Middle frontal gyrus (tissue), 1 donor: Measurements from ENCODE around the gene TRPC6.
"Not testable (repeated sequence)": the region's sequence is repeated elsewhere in the genome, so short reads cannot be mapped to it uniquely, and the experiment has no call there.

Source experiments
- DNase-seq: peaks from one replicate; pipeline ENCODE4 v3.0.0-alpha.2; 2015; ENCODE audit warnings: low spot score; ENCODE audit errors: extremely low spot score

TRPC6 gene

DNA sequence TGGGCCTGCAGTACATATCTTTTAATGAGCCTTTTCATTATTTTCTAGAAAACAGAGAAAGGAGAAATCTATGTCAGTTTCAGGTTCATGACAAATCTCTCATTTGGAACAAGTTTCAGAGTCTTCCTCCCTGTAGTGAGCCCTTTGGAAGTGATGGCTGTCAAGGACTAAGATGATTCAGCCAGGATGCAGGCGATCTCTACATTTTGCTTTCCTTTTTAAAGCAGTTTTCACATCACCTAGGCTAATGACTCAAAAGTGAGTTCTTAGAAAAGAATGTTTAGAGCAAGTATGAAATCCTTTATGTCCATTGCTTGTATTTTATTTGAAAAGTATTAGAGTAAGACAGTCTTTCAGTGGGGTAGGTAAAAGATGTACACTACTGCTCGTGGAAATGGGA is 130.1 kb downstream of the TRPC6 start:
- no peak for DNase-seq

DNA sequence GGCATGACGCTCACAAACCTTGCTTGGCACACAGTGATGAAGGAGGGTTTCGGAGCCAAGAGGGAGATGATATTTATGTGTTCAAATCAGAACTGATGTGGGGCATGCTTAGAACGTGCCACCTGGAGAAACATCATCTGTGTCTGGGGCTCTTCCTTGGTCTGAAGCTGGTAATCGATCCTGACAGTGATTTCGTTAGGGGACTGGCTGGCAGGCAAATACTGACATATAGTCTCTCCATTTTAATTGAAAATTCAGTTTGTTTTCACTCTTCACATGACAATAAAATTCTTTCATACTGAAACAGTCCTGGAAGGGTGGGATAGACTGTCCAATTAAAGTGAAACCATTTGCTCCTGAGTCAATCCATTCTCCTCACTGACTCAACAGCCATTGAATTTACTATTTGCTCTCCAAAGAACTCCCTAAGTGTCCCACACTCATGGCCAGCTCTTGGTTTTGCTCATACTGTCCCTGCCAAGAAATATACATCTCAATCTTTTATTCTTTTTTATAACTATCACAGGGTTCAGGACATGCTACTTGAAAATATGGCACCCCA is 134.8 kb downstream of the TRPC6 start:
- DNase-seq: no peak

DNA sequence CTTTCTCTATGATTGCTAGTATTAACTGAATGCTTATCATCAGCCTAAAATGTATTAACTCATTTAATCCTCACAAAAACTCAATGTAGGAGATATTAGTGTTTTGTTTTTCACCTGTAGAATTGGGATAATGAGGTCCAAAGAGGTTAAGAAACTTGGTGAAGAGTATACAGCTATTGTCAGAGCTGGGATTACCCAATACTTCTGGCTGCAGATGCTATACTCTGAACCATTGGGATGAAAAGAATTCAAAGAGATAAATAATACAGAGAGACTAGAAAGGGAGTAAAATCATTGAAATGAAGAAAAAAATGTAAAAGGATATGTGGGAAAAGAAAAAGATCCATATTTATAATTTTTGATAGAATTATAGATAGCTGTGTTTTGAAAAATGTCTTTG is 137.1 kb downstream of the TRPC6 start:
- DNase-seq: no peak

DNA sequence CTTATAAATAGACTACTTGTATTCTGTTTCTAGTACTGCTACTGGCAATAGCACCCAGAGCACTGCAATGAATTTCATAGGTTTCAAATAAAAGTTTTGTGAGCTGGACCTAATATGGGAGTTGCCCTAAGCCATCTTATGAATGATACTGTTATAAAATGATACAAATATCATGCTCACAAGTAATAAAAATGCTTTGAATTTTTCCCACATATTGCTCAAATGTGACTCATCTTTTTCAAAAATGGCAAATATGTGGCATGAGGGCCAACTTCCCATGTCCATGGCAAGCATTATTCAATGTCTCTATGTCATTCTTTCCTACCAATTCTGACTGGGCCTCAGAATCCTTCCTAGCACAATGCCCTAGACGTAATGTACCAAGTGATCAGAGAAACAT is 137.6 kb downstream of the TRPC6 start:
- DNase-seq: no peak

DNA sequence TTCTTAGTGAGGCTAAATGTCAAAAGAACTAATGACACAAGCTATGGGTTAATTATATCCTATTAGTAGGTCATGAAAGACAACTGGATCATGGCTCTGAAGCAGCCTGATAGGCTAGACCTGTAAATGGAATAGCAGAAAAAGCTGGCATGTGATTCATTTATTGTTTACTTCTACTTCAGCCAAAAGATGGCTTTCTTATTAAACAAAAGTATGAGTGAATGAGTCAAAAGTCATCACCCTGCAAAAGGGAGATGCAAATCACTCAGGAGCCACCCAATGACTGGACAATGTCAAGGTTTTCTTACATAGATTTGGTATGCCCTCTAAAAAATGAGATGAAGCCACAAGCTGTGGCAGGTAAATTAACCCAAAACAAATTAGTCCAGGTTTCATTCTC is 138.0 kb downstream of the TRPC6 start:
- no peak for DNase-seq

DNA sequence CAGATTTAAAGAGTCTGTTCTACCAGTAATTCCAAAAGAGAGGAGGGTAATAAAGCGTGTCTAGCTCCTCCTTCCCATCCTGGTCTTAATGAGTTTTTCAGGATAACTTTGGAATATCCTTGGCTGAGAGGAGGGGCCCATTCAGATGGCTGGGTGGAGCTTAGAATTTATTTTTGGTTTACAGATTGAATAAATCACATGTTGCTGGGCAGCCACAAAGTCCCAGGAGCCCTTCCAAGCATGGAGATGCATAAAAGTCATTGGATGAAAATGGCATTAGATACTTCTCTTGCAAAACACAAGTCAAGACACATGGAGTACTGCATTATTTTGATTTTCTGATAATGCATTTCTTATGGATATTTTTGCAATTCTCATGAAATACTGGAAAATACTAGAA is 139.0 kb downstream of the TRPC6 start:
- DNase-seq: no peak

DNA sequence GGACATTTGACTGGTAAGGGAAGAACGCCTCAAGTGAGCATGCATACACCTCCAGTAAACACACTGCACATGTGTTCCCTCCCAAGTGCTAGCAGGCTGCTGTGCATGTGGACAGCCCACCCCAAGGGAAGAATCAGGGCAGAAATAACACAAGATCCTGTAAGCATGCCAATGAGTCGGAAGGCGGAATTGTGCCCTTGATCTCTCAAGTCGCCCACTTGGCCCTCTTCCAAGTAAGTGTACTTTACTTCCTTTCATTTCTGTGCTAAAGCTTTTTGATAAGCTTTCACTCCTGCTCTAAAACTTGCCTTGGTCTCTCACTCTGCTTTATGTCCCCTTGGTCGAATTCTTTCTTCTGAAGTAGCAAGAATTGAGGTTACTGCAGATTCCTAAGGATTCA is 139.6 kb downstream of the TRPC6 start:
- DNase-seq: no peak

DNA sequence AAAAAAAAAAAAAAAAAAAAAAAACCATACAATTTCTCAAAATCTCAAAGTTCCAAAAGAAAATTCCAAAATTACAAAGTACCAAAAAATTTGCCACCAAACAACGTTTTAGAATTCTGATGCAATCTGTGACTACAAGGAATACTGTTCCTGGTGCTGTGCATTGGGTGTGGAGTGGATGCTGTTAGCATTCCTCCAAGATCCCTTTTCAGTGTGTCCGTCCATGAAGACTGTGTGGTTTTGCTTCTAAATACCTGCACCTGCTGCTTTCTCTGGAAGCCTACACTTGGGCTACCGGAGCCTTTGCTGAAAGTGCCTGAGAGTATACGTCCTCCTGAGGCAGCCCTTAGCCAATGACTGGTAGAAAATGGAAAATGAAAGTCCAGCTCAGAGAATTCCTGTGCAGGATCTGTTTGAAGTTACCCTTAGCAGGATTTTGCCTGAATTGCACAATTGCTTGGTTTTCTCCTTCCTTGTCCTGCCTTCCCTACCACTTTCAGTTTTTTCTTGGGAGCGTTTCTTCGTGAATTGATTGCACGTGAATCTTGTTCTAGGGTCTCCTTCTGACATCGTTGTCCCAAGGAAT is 140.8 kb downstream of the TRPC6 start:
- DNase-seq: no peak

DNA sequence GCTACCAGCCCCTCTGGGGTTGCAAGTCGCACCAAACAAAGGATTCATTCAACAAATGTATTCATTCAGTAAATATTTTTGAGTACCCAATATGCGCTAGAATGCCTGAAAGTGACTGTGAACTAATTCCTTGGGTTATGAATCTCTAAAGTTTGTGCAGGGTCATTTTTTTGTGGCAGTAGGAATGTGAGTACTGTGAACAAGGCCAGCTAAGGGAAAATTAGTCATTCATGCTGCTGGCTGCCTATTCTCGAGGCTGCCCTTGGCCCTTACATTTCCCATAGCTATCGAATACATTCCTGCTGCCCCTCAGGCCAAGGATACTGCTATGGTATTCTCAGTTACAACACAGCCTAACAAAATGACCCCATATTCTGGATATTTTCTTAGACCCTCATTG is 141.6 kb downstream of the TRPC6 start:
- DNase-seq: no peak

DNA sequence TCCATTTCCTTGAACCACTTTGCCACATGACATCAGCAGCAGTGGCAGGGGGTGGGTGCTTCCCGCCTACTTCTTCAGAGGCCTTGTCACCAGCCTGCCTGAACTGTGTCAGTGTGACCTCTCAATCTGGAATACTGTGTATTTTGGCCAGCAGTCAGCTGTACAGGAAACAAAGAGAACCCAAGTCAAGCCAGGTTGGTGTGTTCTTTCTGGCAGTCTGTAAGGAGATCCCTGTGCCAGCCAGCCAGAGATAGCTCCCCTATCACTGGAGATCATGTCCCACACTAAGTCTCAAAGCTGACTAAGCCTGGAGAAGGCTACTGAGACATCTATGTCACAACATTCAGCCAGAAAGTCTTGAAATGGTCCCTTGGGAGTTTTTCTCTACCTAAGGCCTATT is 142.1 kb downstream of the TRPC6 start:
- DNase-seq: no peak

DNA sequence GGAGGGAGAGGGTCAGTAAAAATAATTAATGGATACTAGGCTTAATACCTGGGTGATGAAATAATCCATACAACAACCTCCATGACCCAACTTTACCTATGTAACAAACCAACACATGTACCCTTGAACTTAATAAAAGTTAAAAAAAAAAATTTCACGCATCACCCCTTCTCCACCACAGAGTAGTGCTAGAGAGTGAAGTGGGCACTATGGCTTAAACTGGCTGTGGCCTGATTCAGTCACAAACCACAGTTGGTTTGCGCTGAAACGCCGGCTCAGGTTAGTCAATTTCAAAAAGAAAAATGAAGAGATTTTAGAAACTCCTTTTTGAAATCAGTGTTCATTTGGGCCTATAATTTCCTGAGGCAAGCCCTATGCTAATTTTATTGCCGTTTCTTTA is 144.3 kb downstream of the TRPC6 start:
- DNase-seq: no peak

DNA sequence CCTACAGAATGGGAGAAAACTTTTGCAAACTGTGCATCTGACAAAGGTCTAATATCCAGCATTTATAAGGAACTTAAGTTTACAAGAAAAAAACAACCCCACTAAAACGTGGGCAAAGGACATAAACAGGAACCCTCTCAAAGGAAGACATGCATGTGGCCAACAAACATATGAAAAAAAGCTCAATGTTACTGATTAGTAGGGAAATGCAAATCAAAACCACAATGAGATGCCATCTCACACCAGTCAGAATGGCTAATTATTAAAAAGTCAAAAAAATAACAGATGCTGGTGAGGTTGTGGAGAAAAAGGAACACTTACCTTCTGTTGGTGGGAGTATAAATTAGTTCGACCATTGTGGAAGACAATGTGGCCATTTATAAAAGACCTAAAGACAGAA is 145.1 kb downstream of the TRPC6 start:
- DNase-seq: not testable (repeated sequence)

DNA sequence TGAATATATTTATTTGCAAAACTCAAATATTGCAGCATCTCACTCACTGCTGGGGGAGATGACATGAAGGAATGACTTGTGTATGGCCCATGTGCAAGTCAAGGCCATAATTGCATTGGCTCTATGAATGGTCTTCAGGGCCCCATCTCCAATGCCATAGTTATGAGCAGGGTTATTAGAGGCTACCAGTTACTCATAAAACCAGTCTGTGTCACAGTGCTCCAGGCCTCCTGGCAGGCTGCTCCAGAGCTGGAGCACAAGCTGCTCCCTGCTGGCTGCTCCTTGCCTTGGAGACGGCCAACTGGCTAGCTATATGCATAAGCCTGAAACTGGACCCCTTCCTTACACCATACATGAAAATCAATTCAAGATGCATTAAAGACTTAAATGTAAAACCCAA is 145.7 kb downstream of the TRPC6 start:
- DNase-seq: no peak

DNA sequence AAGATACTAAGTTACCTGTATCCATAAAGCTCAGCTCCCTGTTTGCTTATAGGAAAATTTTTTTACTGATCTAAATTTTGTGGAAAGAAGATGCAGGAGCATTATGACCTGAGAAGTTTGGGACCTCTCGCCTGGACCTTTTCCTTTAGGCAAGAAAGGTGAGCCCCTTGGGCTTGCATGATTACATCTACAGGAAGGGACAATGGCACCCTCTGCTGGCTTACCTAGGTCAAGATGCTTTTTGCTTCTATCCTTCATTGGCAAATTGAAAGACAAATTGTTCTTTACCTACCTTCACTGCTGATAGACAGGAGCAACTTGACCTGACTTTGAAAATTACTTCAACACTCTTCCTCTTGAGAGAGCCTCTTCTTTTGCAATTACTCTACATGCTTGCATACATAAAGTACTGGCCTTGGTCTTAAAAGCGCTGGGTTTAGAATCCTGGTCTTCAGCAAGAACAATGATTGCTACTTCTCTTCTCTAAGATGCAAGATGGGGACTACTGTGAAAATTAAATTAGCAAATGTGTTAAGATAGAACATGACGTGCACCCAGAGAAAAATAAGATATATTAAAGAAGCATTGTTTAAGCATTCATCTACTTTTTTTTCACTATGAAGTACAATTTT is 147.2 kb downstream of the TRPC6 start:
- DNase-seq: no peak

DNA sequence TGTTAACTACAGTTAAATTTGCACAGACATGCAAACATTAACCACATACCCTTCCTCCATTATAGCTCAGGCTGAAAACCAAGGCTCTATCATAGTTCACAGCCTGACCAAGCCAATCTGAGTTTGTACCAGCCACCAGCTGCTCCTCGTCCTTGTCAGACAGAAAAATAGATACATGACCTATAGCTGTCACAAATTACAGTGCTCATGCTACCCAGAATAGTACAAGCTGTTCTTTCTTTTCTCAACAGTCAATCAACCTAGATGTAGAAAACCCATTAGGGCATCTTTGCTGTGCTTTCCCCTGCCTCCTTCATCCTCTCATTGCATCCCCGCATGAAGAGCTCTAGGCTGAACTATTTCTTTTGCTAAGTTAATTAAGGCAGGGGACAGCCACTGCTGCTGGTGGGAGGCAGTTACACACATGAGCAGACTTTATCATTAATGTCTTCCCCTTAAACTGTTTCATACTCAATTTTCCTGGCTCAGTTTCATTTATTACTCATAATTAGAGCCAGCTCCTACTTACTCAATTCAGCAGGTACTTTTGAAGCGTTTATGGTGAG is 148.3 kb downstream of the TRPC6 start:
- no peak for DNase-seq

DNA sequence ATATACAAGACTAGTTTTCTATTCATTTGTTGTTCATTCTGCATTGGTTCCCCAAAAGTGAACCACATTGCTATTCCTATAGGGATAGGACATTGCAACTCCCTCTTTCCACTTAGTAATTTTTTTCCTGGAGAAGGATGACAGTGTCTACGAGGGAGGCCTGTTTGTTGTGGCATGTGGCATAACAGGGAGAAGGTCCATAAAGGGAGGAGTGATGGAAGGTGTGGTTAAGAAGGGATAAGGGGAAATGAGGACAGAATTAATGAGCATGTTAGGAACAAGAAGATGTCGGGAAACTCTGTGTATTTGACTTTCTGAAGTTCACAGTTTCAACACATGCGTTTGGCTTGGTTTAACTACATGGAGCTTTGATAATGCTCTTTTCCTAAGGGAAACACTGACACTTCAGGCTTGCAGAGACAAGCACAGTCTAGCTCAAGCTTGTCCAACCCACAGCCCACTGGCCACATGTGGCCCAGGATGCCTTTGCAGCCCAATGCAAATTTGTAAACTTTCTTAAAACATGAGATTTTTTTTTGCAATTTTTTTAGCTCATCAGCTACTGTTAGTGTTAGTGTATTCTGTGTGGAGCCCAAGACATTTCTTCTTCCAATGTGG is 149.7 kb downstream of the TRPC6 start:
- DNase-seq: no peak

DNA sequence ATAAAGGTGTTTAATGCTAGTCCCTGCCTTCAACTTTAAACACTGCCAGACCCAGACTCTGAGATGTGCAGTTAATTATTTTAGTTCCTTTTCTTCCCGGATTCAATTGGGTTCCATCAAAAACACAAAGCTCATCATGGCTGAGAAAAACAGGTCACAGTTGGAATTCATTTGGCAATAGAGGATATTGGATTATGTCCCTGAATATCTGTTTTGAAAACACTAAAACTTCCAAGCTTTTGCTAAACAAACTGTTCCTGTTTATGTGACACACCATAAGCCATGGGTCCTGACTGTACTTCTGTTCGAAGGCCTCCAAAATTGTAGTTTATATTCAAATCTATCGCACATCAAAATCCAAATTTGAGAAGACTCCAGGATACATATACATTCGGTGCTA is 150.7 kb downstream of the TRPC6 start:
- DNase-seq: no peak

DNA sequence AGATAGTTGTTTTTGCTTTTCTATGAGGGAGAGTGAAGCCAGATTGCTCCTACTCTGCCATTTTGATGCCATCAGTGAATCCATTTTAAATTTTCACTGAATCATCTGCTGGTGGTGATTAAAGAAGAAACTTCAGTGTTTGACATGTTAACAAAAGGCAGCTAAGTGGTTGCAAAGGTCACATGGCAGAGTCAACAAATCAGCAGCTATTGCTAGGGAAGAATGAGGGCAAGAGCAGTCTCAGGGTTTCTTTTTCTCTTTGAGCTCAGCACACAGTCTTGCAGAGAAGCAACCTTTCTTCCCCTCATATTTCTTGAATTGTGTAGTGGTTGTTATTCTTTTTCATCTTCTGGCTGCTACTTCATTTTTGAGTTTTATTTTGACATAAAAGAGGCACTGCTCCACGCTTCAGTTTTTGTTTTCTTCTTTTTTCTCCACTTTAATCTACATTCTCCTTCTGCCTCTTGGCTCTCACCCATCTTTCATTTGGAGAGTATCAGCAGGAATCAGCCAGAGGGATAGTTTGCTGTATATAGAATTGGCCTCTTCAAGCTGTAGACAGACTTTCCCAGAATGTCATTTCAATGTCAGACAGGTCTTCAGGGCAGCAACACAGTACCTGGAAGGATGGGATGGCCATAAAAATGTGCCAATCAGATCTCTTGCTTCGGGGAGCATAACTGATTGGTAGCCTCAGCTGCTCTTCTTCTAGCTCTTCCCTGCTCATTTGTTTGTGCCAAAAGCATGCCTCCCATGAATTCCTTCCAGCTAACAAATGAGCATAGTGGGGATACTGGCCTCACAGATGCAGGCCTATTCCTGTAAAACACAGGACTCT is 153.9 kb downstream of the TRPC6 start:
- no peak for DNase-seq

DNA sequence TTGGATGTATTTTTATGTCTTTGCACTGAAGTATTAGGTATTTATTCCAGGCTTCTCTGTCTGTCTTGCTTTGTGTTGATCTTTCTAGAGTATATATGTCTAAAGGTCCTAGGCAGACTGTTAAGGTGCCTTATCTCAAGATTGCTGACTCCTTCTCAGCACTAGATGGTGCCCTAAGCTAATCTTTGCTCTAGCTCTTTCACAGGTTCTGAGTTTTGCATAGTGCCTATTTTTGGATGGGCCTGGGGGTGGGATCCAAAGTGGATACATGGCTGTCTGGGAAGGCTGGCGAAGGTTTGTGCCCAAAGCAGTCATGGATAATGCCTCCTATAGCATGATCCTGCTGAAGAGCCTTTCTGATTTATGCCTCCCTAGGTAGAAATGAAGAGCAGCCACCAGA is 154.9 kb downstream of the TRPC6 start:
- DNase-seq: no peak

DNA sequence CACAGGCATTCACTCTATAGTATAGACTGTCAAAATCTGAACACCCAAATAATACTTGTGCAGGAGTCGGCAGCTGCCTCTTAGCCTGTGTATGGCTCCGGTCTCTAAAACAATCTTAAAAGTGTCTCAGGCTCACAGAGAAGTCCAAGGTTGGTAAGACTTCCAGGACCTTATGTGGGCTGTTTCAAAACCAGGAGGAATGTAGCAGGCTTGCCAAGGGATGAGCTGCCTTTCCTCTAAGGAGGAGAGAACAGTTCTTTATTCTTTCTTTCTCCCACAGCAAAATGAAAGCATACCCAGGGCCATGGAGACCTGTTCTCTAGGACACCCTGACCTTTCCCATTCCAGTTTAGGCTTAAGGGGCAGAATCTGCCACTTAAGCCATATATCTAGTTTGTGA is 176.5 kb downstream of the TRPC6 start:
- no peak for DNase-seq
